GM23248 (cell line): ENCODE data around the gene ELK3.

Source experiments
- EZH2 ChIP-seq: fragments of 200-600 bp; sonication (generic); IDR thresholded peaks from 2 replicates; pipeline ENCODE4 v1.6.1; 2018; ENCODE audit warnings: antibody characterized with exemption, mild to moderate bottlenecking; ENCODE audit not compliant: insufficient read depth, poor library complexity, severe bottlenecking
- EZH2phosphoT487 ChIP-seq: fragments of 200-600 bp; sonication (generic); IDR thresholded peaks from 2 replicates; pipeline ENCODE4 v1.6.1; 2018; ENCODE audit warnings: antibody characterized with exemption, moderate library complexity, mild to moderate bottlenecking, low read depth; ENCODE audit not compliant: insufficient read depth

DNA sequence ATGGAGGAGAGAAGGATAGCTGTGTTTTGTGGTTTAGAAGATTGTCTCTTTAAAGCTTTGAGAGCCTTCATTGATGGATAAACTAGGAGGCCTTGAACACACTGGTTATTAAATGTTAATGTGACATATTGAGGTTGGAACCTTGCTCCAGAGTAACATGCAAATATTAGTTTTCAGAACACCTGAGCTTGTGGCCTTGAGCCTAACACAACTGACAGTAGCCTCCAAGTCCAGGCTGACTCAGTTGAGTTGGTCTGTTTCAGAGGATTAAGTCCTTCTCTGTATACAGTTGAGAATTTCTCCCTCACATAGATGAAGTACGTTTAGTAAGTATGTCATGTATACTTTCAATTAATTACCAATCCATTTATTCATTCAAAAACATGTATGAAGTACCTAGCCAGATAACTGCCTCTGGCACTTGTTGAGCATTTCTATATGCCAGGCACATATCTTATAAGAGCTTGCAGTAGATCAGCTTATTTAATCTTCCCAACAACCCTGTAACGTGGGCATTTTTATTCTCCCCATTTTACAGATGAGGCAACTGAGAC, 63.5 kb downstream of the ELK3 start:
- TF ChIP-seq EZH2phosphoT487 (no peak), EZH2 (no peak)
